SKM-1 (cell line): Measurements from ENCODE around the gene ADAMTSL5.

ENCODE experiments used
- DNase-seq: peaks from one replicate; lab custom pipeline; 2025; ENCODE audit not compliant: unreplicated experiment; lab: John Stamatoyannopoulos, UW

ADAMTSL5 gene

GRCh38 chr19:1496714-1497577 is 15.9 kb downstream of the ADAMTSL5 start:
- DNase-seq = no peak

DNA sequence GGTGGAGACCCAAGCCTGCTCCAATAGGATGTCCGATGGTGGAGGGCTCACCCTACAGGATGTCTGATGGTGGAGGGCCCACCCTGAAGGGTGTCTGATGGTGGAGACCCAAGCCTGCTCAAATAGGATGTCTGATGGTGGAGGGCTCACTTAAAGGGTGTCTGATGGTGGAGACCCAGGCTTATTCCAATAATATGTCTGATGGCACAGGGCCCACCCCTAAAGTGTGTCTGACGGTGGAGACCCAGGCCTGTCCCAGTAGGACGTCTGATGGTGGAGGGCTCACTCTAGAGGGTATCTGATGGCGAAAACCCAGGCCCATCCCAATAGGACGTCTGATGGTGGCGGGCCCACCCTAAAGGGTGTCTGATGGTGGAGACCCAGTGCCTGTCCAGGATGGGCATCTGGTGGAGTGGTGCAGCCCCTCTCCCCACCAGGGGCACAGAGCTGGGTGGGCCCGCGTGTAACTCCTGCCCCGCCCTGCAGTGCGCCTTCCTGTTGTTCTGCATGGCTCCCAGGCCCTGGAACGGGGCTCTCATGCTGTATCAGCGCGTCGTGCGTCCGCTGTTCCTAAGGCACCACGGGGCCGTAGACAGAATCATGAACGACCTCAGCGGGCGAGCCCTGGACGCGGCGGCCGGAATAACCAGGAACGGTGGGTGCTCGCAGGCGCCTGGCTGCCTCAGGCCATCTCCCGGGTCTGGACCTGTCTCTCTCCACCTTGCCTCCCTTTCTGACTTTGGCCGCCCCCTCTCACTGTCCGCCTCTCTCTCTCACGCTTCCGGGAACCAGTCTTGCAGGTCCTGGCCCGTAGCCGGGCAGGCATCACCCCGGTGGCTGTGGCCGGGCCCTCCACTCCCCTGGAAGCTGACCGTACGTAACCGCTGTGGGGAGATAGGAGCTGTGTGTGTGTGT is 16.8 kb downstream of the ADAMTSL5 start:
- DNase-seq = no peak

- no peak for DNase-seq
These were observed 17.6 kb downstream of the ADAMTSL5 start for GRCh38 chr19:1495051-1495798.

DNA sequence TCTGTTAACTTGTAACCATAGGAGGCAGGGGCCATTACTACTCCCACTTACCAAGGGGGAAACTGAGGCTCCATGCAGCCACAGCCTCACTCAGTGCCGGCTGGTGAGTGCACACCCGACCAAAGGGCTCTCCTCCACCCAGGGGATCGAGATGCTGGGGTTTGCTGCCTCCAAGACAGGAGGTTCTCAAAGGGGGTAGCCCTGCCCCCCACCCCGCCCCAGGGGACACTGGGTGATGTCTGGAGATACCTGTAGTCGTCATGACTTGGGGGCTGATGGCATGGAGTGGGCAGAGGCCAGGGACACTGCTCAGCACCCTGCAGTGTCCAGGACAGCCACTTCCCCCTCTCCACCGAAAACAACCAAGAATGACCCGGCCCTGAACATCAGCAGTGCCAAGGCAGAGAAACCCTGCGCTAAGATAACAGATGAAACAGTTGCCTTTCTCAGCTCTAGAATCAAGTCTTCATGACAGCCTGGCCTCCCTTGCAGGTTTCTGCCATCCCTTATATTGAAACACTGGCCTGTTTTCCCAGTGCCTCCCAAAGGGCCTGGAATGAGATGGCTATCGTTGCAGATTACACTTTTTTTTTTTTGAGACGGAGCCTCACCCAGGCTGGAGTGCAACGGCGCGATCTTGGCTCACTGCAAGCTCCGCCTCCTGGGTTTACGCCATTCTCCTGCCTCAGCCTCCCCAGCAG is 18.6 kb downstream of the ADAMTSL5 start:
- DNase-seq = no peak

DNA sequence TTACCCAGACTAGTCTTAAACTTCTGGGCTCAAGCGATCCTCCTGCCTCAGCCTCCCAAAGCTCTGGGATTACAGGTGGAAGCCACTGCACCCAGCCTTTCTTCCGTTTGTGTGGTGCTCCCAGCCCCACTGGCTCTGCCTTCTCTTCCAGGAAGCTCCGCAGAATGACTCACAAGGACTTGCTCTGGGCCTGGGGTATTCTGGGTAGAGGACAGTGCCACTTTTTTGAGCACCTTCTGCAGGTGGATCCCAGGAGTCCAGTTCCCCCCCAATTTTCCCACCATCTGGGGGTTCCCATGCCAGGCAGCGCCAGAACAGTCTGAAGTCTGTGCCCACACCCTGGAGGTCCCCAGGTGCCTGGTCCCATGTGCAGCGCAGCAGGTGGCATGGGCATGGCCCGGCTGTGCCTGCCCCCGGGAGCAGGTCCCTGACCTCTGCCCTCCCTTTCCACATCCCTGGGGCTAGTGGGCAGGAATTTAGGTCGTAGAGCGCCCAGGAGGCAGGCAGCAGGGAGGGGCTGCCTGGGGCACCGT is 20.3 kb downstream of the ADAMTSL5 start:
- DNase-seq = no peak

GRCh38 chr19:1491849-1492170 is 21.0 kb downstream of the ADAMTSL5 start:
- no peak for DNase-seq

DNA sequence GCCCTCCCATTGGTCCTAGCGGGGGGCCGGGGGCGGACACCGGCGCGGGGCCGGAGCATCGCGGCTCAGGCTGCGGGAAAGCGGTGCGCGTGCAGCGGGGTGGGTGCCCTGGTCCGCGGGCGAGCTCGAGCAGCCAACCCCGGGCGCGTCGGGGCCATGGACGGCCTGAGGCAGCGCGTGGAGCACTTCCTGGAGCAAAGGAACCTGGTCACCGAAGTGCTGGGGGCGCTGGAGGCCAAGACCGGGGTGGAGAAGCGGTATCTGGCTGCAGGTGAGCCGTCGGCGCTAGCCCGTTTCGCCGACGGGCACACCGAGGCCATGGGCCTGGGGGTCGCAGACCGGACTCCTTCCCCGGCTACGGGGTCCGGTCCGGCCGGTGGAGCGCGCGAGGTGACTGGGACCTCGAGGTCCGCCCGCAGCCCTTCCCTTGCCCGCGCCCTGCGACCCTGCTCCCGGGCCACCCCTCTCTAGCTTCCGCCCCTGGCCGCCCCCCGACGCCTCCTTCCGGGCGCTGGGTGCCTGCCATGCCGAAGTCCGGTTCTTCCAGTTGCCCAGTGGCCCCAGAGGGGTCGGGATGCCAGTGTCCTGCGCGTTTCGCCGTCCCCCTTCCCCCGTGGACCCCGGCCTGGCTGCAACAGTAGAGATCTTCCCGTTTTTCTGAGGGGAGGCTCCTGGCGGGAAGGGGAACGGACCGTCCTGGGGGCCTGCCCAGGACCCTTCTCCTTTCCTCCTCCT is 21.5 kb downstream of the ADAMTSL5 start, which contains the start of gene REEP6:
Gene REEP6, plus strand, starts transcription at position 68 of the 735 bp plus-strand sequence. Its CDS starts 89 bp downstream, at position 157.
- DNase-seq = no peak

DNA sequence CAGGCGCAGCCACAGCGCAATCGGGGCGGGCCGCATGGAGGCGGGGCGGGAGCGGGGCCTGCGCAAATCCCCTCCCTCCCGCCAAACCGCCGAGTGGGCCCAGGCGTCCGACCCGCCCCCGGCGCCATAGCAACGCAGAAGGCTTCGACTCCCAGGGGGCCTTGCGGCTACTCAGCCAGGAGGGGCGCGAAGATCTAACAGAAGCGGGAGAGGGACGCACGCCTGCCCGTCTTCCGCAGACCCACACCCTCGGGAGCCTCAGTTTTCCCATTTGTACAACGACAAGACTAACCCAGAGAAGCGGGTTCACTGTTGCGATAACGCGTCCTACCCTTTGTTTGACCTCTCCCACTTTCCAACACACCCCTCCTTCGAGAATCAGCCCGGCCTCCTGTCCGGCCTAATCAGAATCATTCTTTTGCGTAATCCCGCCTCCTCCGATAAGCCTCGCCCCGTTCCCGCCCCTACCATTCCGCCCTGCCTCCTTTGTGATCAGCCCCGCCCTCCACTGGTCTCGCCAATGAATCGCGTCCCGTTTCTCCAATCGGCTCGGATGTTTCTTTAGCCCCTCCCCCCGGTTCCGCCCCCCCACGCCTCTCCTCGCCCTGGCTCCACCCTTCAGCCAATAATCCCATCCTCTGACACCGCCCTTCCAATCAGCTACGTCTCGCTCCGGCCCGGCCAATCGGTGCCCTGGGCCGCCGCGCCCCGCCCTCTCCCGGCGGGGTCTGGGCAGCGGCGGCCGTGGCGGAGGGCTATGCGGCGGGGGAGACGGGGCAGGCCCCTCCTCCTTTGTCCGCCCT is 22.3 kb downstream of the ADAMTSL5 start, which contains the start of gene PCSK4:
Gene PCSK4, minus strand, starts transcription at position 40 of the 803 bp plus-strand sequence. Its CDS starts 4 bp downstream, at position 36.
- peak; percentile 100 for DNase-seq

- no peak for DNase-seq
These were observed 23.1 kb downstream of the ADAMTSL5 start for GRCh38 chr19:1489463-1490310.

- no peak for DNase-seq
These were observed 24.6 kb downstream of the ADAMTSL5 start for GRCh38 chr19:1488282-1488601.

GRCh38 chr19:1487576-1488281 is 25.1 kb downstream of the ADAMTSL5 start:
- no peak for DNase-seq

DNA sequence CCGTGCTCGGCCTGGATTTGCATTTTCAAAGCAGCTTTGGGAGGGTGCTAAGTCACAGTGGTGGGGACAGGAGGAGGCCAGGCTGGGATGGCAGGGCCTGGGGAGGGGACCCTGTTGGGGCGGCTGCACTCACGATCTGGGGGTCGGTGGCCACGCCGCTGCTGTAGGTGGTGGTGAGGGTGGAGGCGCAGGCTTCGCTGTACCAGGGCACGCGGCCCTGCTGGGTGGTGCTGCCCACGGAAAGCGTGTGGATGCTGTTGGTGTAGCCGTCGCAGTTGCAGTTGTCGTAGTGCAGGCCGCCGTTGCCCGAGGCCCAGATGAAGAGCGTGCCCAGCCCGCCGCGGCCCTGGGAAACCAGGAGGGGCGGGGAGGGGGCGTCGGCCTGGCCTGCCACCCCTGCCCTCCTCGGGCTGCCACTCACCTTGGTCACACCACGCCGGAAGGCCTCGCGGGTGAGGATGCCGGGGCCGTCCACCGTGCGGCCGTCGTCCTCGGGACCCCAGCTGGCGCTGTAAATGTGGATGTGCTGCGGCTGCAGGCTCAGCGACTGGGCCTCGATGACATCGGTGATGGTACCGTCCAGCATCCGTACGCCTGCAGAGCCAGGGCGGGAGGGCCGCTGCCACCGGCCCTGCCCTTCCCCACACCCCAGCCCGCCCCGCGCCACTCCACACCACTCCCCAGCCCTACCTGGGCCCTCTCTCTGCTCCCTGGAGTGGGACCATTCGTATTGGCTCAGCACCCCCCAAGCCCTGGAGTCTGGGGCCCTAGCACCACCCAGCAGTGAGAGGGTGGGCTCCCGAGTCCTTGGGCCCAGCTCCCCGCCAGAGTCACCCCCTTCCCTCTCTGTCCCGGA is 25.9 kb downstream of the ADAMTSL5 start:
- DNase-seq = no peak

GRCh38 chr19:1483979-1484428 is 28.8 kb downstream of the ADAMTSL5 start:
- no peak for DNase-seq

- DNase-seq = no peak
These were observed 29.5 kb downstream of the ADAMTSL5 start for GRCh38 chr19:1483131-1483978.

GRCh38 chr19:1482361-1483130 is 30.3 kb downstream of the ADAMTSL5 start:
- no peak for DNase-seq
